Heart right ventricle (tissue), 16 donors: ENCODE measurements around the gene CACNB2. TPM values are rescaled to one million over a fixed set of nuclear protein-coding genes. Genes with fewer than 3 reads are reported as not detected.

Experiments
- ATAC-seq, 8 donors: fragments of 200-7000 bp; cut with Tn5 transposase; one replicate each; pipeline ENCODE4 v1.9.1; 2020; ENCODE audit warnings: mild to moderate bottlenecking in 8 of 8, moderate library complexity in 8 of 8, moderate number of reproducible peaks in 1 of 8
- DNase-seq, 2 donors: peaks; one replicate each; pipeline ENCODE4 v3.0.0-alpha.2; 2020
- H3K27ac ChIP-seq, 10 donors: fragments of 200-600 bp; sonication (generic) in 2 of 10; one replicate each; pipeline versions ENCODE4 v1.5.0 to v1.8.0; 2020 to 2022; ENCODE audit warnings: mild to moderate bottlenecking in 3 of 10
- H3K27me3 ChIP-seq, 7 donors: fragments of 200-600 bp; one replicate each; pipeline ENCODE4 v1.8.0; 2021 to 2022; ENCODE audit warnings: mild to moderate bottlenecking in 2 of 7
- H3K36me3 ChIP-seq, 9 donors: fragments of 200-600 bp; sonication (generic) in 1 of 9; one replicate each; pipeline versions ENCODE4 v1.5.0 to v1.8.0; 2020 to 2022; ENCODE audit warnings: mild to moderate bottlenecking in 2 of 9
- H3K4me1 ChIP-seq, 9 donors: fragments of 200-600 bp; sonication (generic) in 1 of 9; one replicate each; pipeline versions ENCODE4 v1.5.0 to v1.8.0; 2020 to 2022; ENCODE audit warnings: mild to moderate bottlenecking in 4 of 9
- H3K4me3 ChIP-seq, 10 donors: fragments of 200-600 bp; sonication (generic) in 2 of 10; one replicate each; pipeline versions ENCODE4 v1.5.0 to v1.8.0; 2020 to 2022; ENCODE audit warnings: mild to moderate bottlenecking in 7 of 10, moderate library complexity in 2 of 10
- H3K9me3 ChIP-seq, 11 donors: fragments of 200-600 bp in 10 of 11; sonication (generic) in 2 of 11; one replicate each; pipeline versions ENCODE4 v1.5.0 to v1.8.0; 2013 to 2022; ENCODE audit warnings: mild to moderate bottlenecking in 2 of 11, control low read depth in 1 of 11, moderate library complexity in 1 of 11
- WGBS, 2 donors: extraction: QIAGEN DNeasy Blood & Tissue Kit; methylation state at CpG; one replicate each; pipeline ENCODE4 v1.1.7; 2013; ENCODE audit warnings: inconsistent platforms in 1 of 2; 5-methylcytosine and 5-hydroxymethylcytosine counted together
- intact Hi-C, 10 donors: fragments of 100-400 bp; cut with DNase I; formaldehyde crosslinking; loops; one replicate each; pipeline versions ENCODE4 v1.11.1 to v1.14.2; 2022
- polyA plus RNA-seq, 2 donors: library from polyadenylated mRNA; stranded (reverse); fragments of 200-250 nt; gene quantifications; one replicate each; pipeline ENCODE4 v1.2.3, GENCODE V29; 2013
- total RNA-seq, 10 donors: library from RNA; stranded (reverse); fragmentation: NEBNext Ultra II Directional in 3 of 10; extraction: Animal tissue kit (Norgen Biotek cat#: 25700) in 3 of 10; gene quantifications; one replicate each; pipeline versions ENCODE4 v1.2.1 to v1.2.4, GENCODE V29; 2021 to 2023
- TF ChIP-seq, protein P1 (sequence below), 9 donors: fragments of 200-600 bp; sonication (generic) in 2 of 9; IDR thresholded peaks; one replicate each; pipeline versions ENCODE4 v1.5.0 to v1.8.0; 2021 to 2022; ENCODE audit warnings: antibody characterized with exemption in 9 of 9, mild to moderate bottlenecking in 5 of 9, moderate library complexity in 1 of 9
- donor health status: Arrhythmogenic right ventricular cardiomyopathy.
- donor health status: ischemic (EF 13 %, LVEDD 7.1; RV severe dilation, severe dysfunction).
- donor health status: healthy with polysubstance abuse.
- donor health status: DM: no; HTN: yes; CAD: no.
- donor health status: DM: no; HTN: no; CAD: no.
- donor health status: ischemic (EF 25% LVEDD 6.9; RV normal size, moderate dysfunction).
- donor health status: ischemic (EF 25% LVEDD 5.7; RV mildly dilated, moderate dysfunction).
- donor health status: healthy.
- donor health status: DM: yes; HTN: yes; CAD: no.
- donor health status: Ischemic cardiomyopathy.
- donor health status: ischemic (EF 35%, LVEDD 5.7; RV mildly dilated, moderate dysfunction).
- donor health status: nonischemic (EF 11% LVEDD 7.7; RV severe dilation, severe dysfunction).
- donor health status: DM: yes; HTN: yes; CAD: no.
- donor health status: PGD.
- donor health status: ischemic (EF 29% LVEDD 5.4; RV normal size, mild dysfunction).
- donor health status: nonischemic (EF 23%, LVEDD 6.1; RV moderate dilation, normal function).

The CACNB2 gene
- total and polyA plus RNA-seq, 12 donors, result 8.9 to 71.1 (median 36.7) TPM

DNA sequence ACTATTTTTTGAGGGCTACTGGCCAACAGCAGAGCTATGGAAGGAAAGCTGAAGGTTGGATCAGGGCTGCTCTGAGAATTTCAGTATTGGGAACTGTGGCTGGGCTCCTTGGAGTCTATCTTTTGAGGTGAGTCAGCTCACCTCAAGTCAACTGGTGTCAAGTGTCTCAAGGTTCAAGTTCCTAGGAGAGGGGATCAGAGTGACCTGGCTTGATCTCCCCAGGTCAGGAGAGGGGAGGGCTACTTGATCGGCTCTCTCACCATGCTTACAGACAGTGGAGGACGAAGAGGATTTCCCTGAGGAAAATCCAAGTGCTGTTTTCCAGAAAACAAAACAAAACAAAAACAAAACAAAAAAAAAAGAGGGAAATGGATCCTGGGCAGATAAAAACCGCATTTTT lies 132.8 kb downstream of the CACNB2 start:
- Histone ChIP-seq H3K36me3 (no peaks in the 10 kb centered on the region), H3K4me1 (no peaks in the 10 kb centered on the region), H3K4me3 (no peak overlapping the region), H3K9me3 (no peaks in the 10 kb centered on the region), H3K27me3 (no peaks in the 10 kb centered on the region), H3K27ac (no peak overlapping the region)
- WGBS, 2 donors, result 75 to 82% methylated on average over 3 of the region's 3 CpGs
- TF ChIP-seq, protein P1, sequence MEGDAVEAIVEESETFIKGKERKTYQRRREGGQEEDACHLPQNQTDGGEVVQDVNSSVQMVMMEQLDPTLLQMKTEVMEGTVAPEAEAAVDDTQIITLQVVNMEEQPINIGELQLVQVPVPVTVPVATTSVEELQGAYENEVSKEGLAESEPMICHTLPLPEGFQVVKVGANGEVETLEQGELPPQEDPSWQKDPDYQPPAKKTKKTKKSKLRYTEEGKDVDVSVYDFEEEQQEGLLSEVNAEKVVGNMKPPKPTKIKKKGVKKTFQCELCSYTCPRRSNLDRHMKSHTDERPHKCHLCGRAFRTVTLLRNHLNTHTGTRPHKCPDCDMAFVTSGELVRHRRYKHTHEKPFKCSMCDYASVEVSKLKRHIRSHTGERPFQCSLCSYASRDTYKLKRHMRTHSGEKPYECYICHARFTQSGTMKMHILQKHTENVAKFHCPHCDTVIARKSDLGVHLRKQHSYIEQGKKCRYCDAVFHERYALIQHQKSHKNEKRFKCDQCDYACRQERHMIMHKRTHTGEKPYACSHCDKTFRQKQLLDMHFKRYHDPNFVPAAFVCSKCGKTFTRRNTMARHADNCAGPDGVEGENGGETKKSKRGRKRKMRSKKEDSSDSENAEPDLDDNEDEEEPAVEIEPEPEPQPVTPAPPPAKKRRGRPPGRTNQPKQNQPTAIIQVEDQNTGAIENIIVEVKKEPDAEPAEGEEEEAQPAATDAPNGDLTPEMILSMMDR (IDR thresholded peaks at IDR 0.05), result no peak
- ATAC-seq (no peak), DNase-seq (no peak)
- intact Hi-C loops, result no loop called here

DNA sequence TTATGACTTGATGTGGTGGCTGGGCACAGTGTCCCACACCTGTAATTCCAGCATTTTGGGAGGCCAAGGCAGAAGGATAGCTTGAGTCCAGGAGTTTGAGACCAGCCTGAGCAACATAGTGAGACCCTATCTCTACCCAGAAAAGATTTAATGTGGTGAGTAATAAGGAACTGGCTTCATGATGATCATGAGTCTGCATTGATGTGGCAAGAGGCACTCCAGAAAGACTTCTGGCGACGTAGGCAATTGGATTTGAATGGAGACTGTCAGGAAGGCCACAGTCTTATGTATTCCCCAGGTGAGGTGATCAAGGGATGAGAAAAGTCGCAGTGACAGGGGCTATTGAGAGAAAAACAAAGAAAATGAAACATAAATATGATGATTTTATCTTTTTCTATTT lies 138.0 kb downstream of the CACNB2 start:
- Histone ChIP-seq H3K36me3 (no peaks in the 10 kb centered on the region), H3K27me3 (no peaks in the 10 kb centered on the region), H3K27ac (no peak overlapping the region), H3K4me1 (peaks cover 0 to 2% (median 0%) of the 10 kb centered on the region in 9 donors), H3K9me3 (no peaks in the 10 kb centered on the region), H3K4me3 (no peak overlapping the region)
- DNase-seq (no peak), ATAC-seq (no peak)
- intact Hi-C loops, result no loop called here
- 94 to 98% methylated on average over 3 of the region's 3 CpGs for WGBS, 2 donors
- TF ChIP-seq, protein P1 (IDR thresholded peaks at IDR 0.05), result no peak

DNA sequence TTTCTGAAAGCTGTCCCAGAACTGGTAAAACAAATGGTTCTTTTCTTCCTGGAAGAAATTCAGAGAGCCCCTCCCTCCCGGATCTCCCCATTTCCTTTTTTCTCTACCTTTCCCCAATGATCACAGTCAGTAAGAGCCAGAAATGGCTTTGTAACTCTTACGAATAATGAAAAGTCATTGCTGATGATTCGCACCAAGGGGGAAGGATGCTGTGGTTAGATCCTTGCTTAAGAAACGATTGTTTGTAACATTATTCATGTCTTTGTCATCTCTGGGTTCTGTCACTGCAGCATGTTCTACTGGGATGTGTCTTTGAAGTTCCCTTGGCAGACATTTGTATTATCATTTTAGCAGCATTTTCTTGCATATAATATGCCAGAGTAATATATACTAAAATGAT lies 138.9 kb downstream of the CACNB2 start:
- H3K27ac ChIP-seq, result no peak overlapping the region
- WGBS, 2 donors, result 77% methylated on average over 4 of the region's 4 CpGs

DNA sequence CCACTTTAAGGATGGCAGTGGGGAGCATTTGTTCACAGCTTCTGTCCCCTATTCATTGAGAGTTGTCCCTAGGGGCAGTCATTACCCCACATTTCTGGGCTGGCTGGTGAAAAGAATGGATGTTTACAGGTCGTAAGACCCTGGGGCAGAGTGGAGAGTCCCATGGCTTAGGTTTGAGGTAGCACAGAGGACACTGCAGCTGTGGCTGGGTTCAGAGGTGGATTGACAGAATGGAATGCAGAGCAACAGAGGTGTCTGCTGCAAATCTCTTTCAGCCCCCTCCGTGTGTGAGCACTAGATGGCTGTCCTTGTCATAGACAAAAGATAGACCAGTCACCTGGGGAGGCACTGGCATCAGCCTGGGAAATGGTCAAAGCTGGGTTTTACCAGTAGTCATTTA lies 141.9 kb downstream of the CACNB2 start:
- H3K27me3 ChIP-seq, result no peaks in the 10 kb centered on the region
- no peak overlapping the region for H3K27ac ChIP-seq
- peaks cover 0 to 2% (median 0%) of the 10 kb centered on the region in 9 donors for H3K4me1 ChIP-seq
- no peak for ATAC-seq
- TF ChIP-seq, protein P1 (IDR thresholded peaks at IDR 0.05), result no peak
- WGBS, 2 donors, result 25 to 38% methylated on average over 2 of the region's 2 CpGs
- H3K4me3 ChIP-seq, result no peak overlapping the region
- H3K9me3 ChIP-seq, result peaks cover 0 to 6% (median 0%) of the 10 kb centered on the region in 11 donors
- intact Hi-C loops, result no loop called here
- H3K36me3 ChIP-seq, result no peaks in the 10 kb centered on the region
- DNase-seq, result no peak

More for the DNA sequence above, 138.9 kb downstream of the CACNB2 start:
- Histone ChIP-seq H3K4me1 (peaks cover 0 to 2% (median 0%) of the 10 kb centered on the region in 9 donors), H3K36me3 (no peaks in the 10 kb centered on the region), H3K4me3 (no peak overlapping the region), H3K9me3 (no peaks in the 10 kb centered on the region), H3K27me3 (no peaks in the 10 kb centered on the region)
- TF ChIP-seq, protein P1 (IDR thresholded peaks at IDR 0.05), result no peak
- no peak for ATAC-seq
- intact Hi-C loops, result no loop called here
- DNase-seq, result no peak
